ENCODE results near the gene CBX2. TPM values are rescaled to one million over a fixed set of nuclear protein-coding genes. Genes with fewer than 3 reads are reported as not detected.
"Not testable (repeated sequence)": the region's sequence is repeated elsewhere in the genome, so short reads cannot be mapped to it uniquely, and the experiment has no call there.

Gene CBX2
- total and polyA plus RNA-seq, 2 of the 4 experiments (the other 2 are of a cell fraction) = 2.0 to 3.2 TPM

- Histone ChIP-seq H3K27ac (ENCODE audit: insufficient read depth, low read length) (no peak overlapping the region), H3K14ac (replicated peaks; ENCODE audit: low read depth, low read length) (no peak overlapping the region), H3K4me1 (ENCODE audit: control insufficient read depth, insufficient read depth, low read length) (no peaks in the 10 kb centered on the region), H3K9me3 (ENCODE audit: control insufficient read depth, insufficient read depth, low read length) (0 out of 2 replicates have a peak, but pooled peaks cover under 1% of the 10 kb centered on the region), H2BK15ac (ENCODE audit: low read depth, low read length) (no peak overlapping the region), H4K8ac (ENCODE audit: low read depth in 2 of 2, low read length in 2 of 2) (no peak overlapping the region), H3K9me1 (ENCODE audit: insufficient read depth, low read length) (no peaks in the 10 kb centered on the region), H2AFZ (replicated peaks; ENCODE audit: low read length, poor library complexity) (no peak overlapping the region), H3K4me2 (ENCODE audit: low read depth, low read length) (no peak overlapping the region), H4K20me1 (ENCODE audit: insufficient read depth, low read length) (no peaks in the 10 kb centered on the region), H2BK20ac (ENCODE audit: low read depth, low read length) (no peak overlapping the region), H2BK5ac (ENCODE audit: low read depth, low read length, poor library complexity, severe bottlenecking) (no peak overlapping the region), H3K4me3 (ENCODE audit: insufficient read depth, low read depth, low read length) (no peak overlapping the region), H3K18ac (ENCODE audit: low read depth, low read length) (no peak overlapping the region), H4K5ac (ENCODE audit: low read depth, low read length) (no peak overlapping the region), H2AK5ac (ENCODE audit: low read depth, low read length) (no peak overlapping the region), H3K27me3 (ENCODE audit: control insufficient read depth, insufficient read depth, low read length) (peaks cover 44% of the 10 kb centered on the region), H3K4ac (ENCODE audit: low read depth, low read length) (no peak overlapping the region), H4K91ac (ENCODE audit: insufficient read depth, low read depth, low read length) (no peak overlapping the region), H3K79me1 (ENCODE audit: low read depth in 1 of 2, low read length in 2 of 2) (no peaks in the 10 kb centered on the region), H3K23ac (ENCODE audit: low read depth, low read length) (no peak overlapping the region), H3K56ac (ENCODE audit: extremely low read depth, insufficient read depth, low read length) (no peak overlapping the region), H3K36me3 (ENCODE audit: control insufficient read depth, insufficient read depth, low read length) (no peaks in the 10 kb centered on the region), H2BK120ac (ENCODE audit: low read depth, low read length) (no peak overlapping the region), H3K9ac (ENCODE audit: low read depth, low read length) (no peak overlapping the region), H2AK9ac (replicated peaks; ENCODE audit: low read depth, low read length, poor library complexity) (no peak overlapping the region)
- POLR2A ChIA-PET (ENCODE audit: unreplicated experiment) = no interaction called here
- DNase-seq (no peak), ATAC-seq (ENCODE audit: low read depth) (no peak)
- 33% methylated on average over 2 of the region's 6 CpGs; no CpG with 5 or more reads in 1 of the 2 experiments for WGBS, 2 experiments (ENCODE audit: extremely low coverage in 2 of 2, insufficient read length in 1 of 2)
- no TSS peak for BruUV-seq (replicated peaks)
- in situ Hi-C loops (cut with MboI; ENCODE audit: low sequenced_read_pairs) = no loop called here
- dilution Hi-C loops (cut with HindIII; ENCODE audit: low sequenced_read_pairs, unreplicated experiment) = no loop called here
- TF ChIP-seq MAZ (IDR thresholded peaks at IDR 0.05; ENCODE audit: borderline replicate concordance, low read depth, low read length) = no peak
- no peak for TF ChIP-seq USF2 (IDR thresholded peaks at IDR 0.05; ENCODE audit: low read depth, low read length)
- no peak for TF ChIP-seq RCOR1 (IDR thresholded peaks at IDR 0.05; ENCODE audit: insufficient replicate concordance, low read length)
- no peak for TF ChIP-seq CHD1 (IDR thresholded peaks at IDR 0.05; ENCODE audit: low read depth, low read length)
- no peak for TF ChIP-seq CEBPB (IDR thresholded peaks at IDR 0.05; ENCODE audit: low read depth, low read length)
- no peak for TF ChIP-seq NFE2L2 (IDR thresholded peaks at IDR 0.05; ENCODE audit: low read depth, low read length)
- no peak for TF ChIP-seq POLR2A (IDR thresholded peaks at IDR 0.05; ENCODE audit: low read depth, low read length)
- no peak for TF ChIP-seq FOS (IDR thresholded peaks at IDR 0.05; ENCODE audit: low read depth, low read length)
- TF ChIP-seq RFX5 (IDR thresholded peaks at IDR 0.05; ENCODE audit: low read depth, low read length) = no peak
- no peak for TF ChIP-seq BHLHE40 (IDR thresholded peaks at IDR 0.05; ENCODE audit: low read depth, low read length)
- intact Hi-C loops (cut with micrococcal nuclease) = no loop called here
- CTCF ChIA-PET = no interaction called here
These were observed 6.7 kb upstream of the CBX2 start for GRCh38 chr17:79771276-79771675.

- H3K56ac ChIP-seq (ENCODE audit: extremely low read depth, insufficient read depth, low read length); H4K8ac ChIP-seq (ENCODE audit: low read depth in 2 of 2, low read length in 2 of 2); BruUV-seq (replicated peaks); H3K36me3 ChIP-seq (ENCODE audit: control insufficient read depth, insufficient read depth, low read length); POLR2A ChIA-PET (ENCODE audit: unreplicated experiment); H3K4ac ChIP-seq (ENCODE audit: low read depth, low read length); H3K9me1 ChIP-seq (ENCODE audit: insufficient read depth, low read length); H4K5ac ChIP-seq (ENCODE audit: low read depth, low read length); H2AFZ ChIP-seq (replicated peaks; ENCODE audit: low read length, poor library complexity); CTCF ChIA-PET; H2AK5ac ChIP-seq (ENCODE audit: low read depth, low read length); H3K79me1 ChIP-seq (ENCODE audit: low read depth in 1 of 2, low read length in 2 of 2); H3K9ac ChIP-seq (ENCODE audit: low read depth, low read length); H3K14ac ChIP-seq (replicated peaks; ENCODE audit: low read depth, low read length); H3K18ac ChIP-seq (ENCODE audit: low read depth, low read length); H3K27ac ChIP-seq (ENCODE audit: insufficient read depth, low read length); intact Hi-C loops (cut with micrococcal nuclease); H2AK9ac ChIP-seq (replicated peaks; ENCODE audit: low read depth, low read length, poor library complexity); H3K4me2 ChIP-seq (ENCODE audit: low read depth, low read length); dilution Hi-C loops (cut with HindIII; ENCODE audit: low sequenced_read_pairs, unreplicated experiment); ATAC-seq (ENCODE audit: low read depth); H2BK5ac ChIP-seq (ENCODE audit: low read depth, low read length, poor library complexity, severe bottlenecking); in situ Hi-C loops (cut with MboI; ENCODE audit: low sequenced_read_pairs); H2BK120ac ChIP-seq (ENCODE audit: low read depth, low read length); H4K20me1 ChIP-seq (ENCODE audit: insufficient read depth, low read length); H3K4me3 ChIP-seq (ENCODE audit: insufficient read depth, low read depth, low read length); H3K23ac ChIP-seq (ENCODE audit: low read depth, low read length); H3K9me3 ChIP-seq (ENCODE audit: control insufficient read depth, insufficient read depth, low read length); H3K4me1 ChIP-seq (ENCODE audit: control insufficient read depth, insufficient read depth, low read length); DNase-seq; H4K91ac ChIP-seq (ENCODE audit: insufficient read depth, low read depth, low read length); H2BK20ac ChIP-seq (ENCODE audit: low read depth, low read length); H2BK15ac ChIP-seq (ENCODE audit: low read depth, low read length): not testable (repeated sequence)
- H3K27me3 ChIP-seq (ENCODE audit: control insufficient read depth, insufficient read depth, low read length) = peaks cover 53% of the 10 kb centered on the region
- no CpG with 5 or more reads among the region's 9 CpGs for WGBS, 2 experiments (ENCODE audit: extremely low coverage in 2 of 2, insufficient read length in 1 of 2)
These were observed 5.2 kb upstream of the CBX2 start for GRCh38 chr17:79772726-79773125.
